GM11168 (cell line): ENCODE results near the gene CPZ.
"Not testable (repeated sequence)": the region's sequence is repeated elsewhere in the genome, so short reads cannot be mapped to it uniquely, and the experiment has no call there.

Experiments used
- in situ Hi-C: fragments of 300-500 bp; cut with MboI; formaldehyde crosslinking; loops from one replicate; pipeline ENCODE4 v1.12.0; 2022; ENCODE audit warnings: low sequenced_read_pairs; ENCODE audit not compliant: unreplicated experiment

Gene CPZ

DNA sequence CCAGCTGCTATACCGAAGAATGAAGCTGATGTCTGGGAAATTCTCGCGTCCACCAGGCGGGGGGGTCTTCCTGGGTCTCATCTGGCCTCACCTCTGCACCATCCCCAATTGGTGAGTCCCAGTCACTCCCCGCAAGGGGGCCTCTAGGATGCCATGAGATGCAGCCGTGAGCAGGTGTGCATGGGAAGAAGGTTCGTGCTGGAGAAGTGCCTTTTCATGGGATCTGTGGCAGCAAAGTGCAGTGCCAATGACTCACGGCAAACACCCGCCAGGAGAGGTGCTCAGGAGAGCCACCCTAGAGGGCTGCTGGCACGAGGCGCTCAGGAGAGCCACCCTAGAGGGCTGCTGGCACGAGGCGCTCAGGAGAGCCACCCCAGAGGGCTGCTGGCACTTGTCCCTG, 55.1 kb downstream of the CPZ start:
- in situ Hi-C loops, result no loop called here

GRCh38 chr4:8648296-8648695, 55.7 kb downstream of the CPZ start:
- in situ Hi-C loops, result no loop called here

- in situ Hi-C loops, result no loop called here
Observed at GRCh38 chr4:8648816-8649630, 56.5 kb downstream of the CPZ start.

- in situ Hi-C loops, result no loop called here
Observed at GRCh38 chr4:8649631-8650361, 57.2 kb downstream of the CPZ start.

- in situ Hi-C loops, result no loop called here
Observed at GRCh38 chr4:8651661-8652180, 59.2 kb downstream of the CPZ start.

GRCh38 chr4:8652181-8653078, 59.9 kb downstream of the CPZ start:
- in situ Hi-C loops, result no loop called here

- in situ Hi-C loops, result no loop called here
Observed at GRCh38 chr4:8653326-8654000, 60.9 kb downstream of the CPZ start.

DNA sequence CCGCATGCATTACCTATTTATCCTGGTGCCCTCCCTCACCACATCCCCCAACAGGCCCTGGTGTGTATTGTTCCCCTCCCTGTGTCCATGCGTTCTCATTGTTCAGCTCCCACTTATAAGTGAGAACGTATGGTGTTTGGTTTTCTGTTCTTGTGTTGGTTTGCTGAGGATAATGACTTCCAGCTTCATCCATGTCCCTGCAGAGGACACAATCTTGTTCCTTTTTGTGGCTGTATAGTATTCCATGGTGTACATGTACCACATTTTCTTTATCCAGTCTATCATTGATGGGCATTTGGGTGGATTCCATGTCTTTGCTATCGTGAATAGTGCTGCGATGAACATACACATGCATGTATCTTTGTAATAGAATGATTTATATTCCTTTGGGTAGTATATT, 61.6 kb downstream of the CPZ start:
- in situ Hi-C loops, result not testable (repeated sequence)

GRCh38 chr4:8655411-8656184, 63.0 kb downstream of the CPZ start:
- in situ Hi-C loops, result no loop called here

- in situ Hi-C loops, result no loop called here
Observed at GRCh38 chr4:8656185-8656517, 63.6 kb downstream of the CPZ start.

DNA sequence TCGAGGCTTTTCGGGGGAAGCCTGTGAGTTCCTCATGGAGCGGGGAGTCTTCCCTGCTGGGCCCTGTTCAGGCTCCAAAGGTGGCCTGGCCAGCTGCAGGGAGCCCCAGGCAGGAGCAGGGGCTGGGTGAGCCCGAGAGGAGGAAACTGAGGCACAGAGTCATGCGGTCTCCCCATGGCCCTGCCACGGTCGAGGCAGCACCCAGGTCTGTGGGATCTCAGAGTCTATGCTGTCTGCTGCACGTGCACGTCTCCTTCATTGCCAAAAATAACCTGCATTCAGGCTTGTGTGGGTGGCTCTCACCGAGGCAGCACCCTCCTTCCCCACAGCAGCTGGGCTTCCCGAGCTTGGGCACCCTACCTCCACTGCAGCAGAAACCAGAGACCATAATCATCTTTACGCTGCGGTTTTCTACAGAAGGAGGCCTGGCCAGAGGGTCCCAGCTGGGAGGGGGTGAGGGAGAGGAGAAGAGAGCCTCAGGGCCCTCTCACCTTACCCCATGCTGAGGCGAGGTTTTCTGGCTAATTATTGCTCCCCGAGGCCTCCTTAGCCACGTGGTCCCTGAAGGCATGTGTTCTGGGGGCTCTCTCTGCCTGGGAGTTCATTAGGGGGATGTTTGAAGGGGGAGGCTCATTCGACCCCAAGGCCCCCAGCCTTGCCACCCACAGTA, 64.3 kb downstream of the CPZ start:
- in situ Hi-C loops, result no loop called here

DNA sequence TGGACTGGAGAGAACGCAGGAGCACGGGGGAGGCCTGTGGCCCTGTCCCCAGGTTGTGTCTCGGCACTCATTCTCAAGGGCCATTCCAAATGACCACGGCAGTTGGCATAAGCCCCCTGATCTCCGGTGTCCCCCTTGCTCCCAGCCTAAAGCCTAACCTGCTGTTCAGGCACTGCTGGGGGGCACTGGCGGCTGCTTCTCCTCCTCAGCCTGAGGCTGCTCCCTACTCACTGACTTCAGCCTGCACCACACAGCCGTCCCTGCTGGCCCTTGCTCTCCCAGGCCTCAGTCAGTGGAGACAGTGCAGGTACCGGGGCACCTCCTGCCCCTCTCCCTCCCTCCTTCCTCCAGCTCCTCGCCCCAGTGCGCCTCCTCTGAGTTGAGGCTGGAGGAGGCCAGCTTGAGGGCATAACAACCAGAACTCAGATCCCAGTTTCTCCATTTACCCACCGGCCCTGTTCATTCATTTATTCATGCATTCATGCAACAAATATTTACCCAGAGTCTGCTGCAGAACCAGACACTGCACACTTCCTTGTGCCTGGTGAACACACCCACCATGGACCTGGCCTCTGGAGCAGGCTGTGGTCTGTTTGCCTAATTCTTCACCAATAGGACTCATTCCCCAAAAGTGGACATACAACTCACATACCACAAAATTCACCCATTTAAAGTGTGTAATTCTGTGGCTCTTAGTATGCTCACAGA, 65.0 kb downstream of the CPZ start:
- in situ Hi-C loops, result no loop called here

DNA sequence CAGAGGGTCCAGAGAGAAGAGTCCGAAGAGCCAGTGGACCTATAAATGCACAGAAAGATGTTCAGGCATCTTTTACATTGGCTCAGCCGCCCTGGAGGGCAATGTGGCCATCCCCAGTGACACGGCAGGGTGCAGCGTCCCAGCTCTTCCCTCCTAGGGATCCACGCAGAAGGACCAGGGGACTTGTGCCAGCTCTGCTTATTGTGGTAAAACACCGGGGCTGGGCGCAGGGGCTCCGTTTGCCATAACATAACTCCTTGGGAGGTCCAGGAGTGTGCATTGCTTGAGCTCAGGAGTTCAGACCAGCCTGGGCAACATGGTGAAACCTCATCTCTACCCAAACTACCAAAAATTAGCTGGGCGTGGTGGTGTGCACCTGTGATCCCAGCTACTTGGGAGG, 70.2 kb downstream of the CPZ start:
- in situ Hi-C loops, result no loop called here

GRCh38 chr4:8664031-8664805, 71.7 kb downstream of the CPZ start:
- in situ Hi-C loops, result no loop called here

DNA sequence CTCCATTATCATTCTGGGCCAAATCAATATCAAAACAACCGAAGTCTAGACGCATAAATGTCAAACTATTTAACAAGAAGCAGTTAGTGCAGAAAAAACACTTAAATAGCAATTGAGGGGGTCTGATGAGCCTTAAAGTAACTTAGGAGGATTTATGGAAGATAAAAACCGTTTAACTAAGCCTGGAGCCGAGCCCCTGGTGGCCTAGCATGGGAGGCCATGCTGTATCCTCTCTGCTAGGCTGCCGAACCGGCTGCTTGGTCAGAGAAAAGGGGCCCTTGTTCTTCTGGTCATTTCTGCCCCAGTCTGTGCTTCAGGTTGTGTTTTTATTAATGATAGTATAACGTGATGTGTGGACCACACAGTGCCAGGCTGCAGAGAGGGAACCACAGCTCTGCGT, 72.4 kb downstream of the CPZ start:
- in situ Hi-C loops, result no loop called here

GRCh38 chr4:8665406-8666360, 73.1 kb downstream of the CPZ start:
- in situ Hi-C loops, result no loop called here
